Measurements from ENCODE around the gene SV2B.

Gene SV2B

GRCh38 chr15:91102546-91103330 is 2.7 kb downstream of the SV2B start:
- no peak for DNase-seq (ENCODE audit: low read depth in 1 of 2, low spot score in 1 of 2)

GRCh38 chr15:91104111-91104510 is 4.1 kb downstream of the SV2B start:
- DNase-seq (ENCODE audit: low read depth in 1 of 2, low spot score in 1 of 2), result no peak

- no peak for DNase-seq (ENCODE audit: low read depth in 1 of 2, low spot score in 1 of 2)
Observed at GRCh38 chr15:91108421-91108820, 8.4 kb downstream of the SV2B start.

GRCh38 chr15:91109885-91110284 is 9.8 kb downstream of the SV2B start:
- DNase-seq (ENCODE audit: low read depth in 1 of 2, low spot score in 1 of 2), result no peak

- no peak for DNase-seq (ENCODE audit: low read depth in 1 of 2, low spot score in 1 of 2)
Observed at GRCh38 chr15:91110407-91110806, 10.3 kb downstream of the SV2B start.

- no peak for DNase-seq (ENCODE audit: low read depth in 1 of 2, low spot score in 1 of 2)
Observed at GRCh38 chr15:91113030-91113429, 13.0 kb downstream of the SV2B start.

- no peak for DNase-seq (ENCODE audit: low read depth in 1 of 2, low spot score in 1 of 2)
Observed at GRCh38 chr15:91114301-91114700, 14.2 kb downstream of the SV2B start.

GRCh38 chr15:91116113-91117067 is 16.3 kb downstream of the SV2B start:
- DNase-seq (ENCODE audit: low read depth in 1 of 2, low spot score in 1 of 2), result no peak

GRCh38 chr15:91117375-91117774 is 17.3 kb downstream of the SV2B start:
- no peak for DNase-seq (ENCODE audit: low read depth in 1 of 2, low spot score in 1 of 2)

- DNase-seq (ENCODE audit: low read depth in 1 of 2, low spot score in 1 of 2), result no peak
Observed at GRCh38 chr15:91118817-91119590, 18.9 kb downstream of the SV2B start.

- DNase-seq (ENCODE audit: low read depth in 1 of 2, low spot score in 1 of 2), result no peak
Observed at GRCh38 chr15:91122296-91122695, 22.2 kb downstream of the SV2B start.

- no peak for DNase-seq (ENCODE audit: low read depth in 1 of 2, low spot score in 1 of 2)
Observed at GRCh38 chr15:91124132-91124531, 24.1 kb downstream of the SV2B start.

- no peak for DNase-seq (ENCODE audit: low read depth in 1 of 2, low spot score in 1 of 2)
Observed at GRCh38 chr15:91125162-91125561, 25.1 kb downstream of the SV2B start.

- DNase-seq (ENCODE audit: low read depth in 1 of 2, low spot score in 1 of 2), result no peak
Observed at GRCh38 chr15:91126080-91126479, 26.0 kb downstream of the SV2B start.

- DNase-seq (ENCODE audit: low read depth in 1 of 2, low spot score in 1 of 2), result no peak
Observed at GRCh38 chr15:91127236-91127955, 27.3 kb downstream of the SV2B start.

- no peak for DNase-seq (ENCODE audit: low read depth in 1 of 2, low spot score in 1 of 2)
Observed at GRCh38 chr15:91128016-91128415, 28.0 kb downstream of the SV2B start.

- DNase-seq (ENCODE audit: low read depth in 1 of 2, low spot score in 1 of 2), result no peak
Observed at GRCh38 chr15:91129436-91129835, 29.4 kb downstream of the SV2B start.

GRCh38 chr15:91132079-91132478 is 32.0 kb downstream of the SV2B start:
- no peak for DNase-seq (ENCODE audit: low read depth in 1 of 2, low spot score in 1 of 2)

- DNase-seq (ENCODE audit: low read depth in 1 of 2, low spot score in 1 of 2), result no peak
Observed at GRCh38 chr15:91133511-91133910, 33.5 kb downstream of the SV2B start.

GRCh38 chr15:91135201-91136130 is 35.4 kb downstream of the SV2B start:
- no peak for DNase-seq (ENCODE audit: low read depth in 1 of 2, low spot score in 1 of 2)

All from activated CD4-positive, alpha-beta T cell treated with anti-CD3 and anti-CD28 coated beads, Interleukin-2, amount 50 U/mL, for 24 hours (primary cell).